Measurements from ENCODE around the gene KRTAP5-5.
"Not testable (repeated sequence)": the region's sequence is repeated elsewhere in the genome, so short reads cannot be mapped to it uniquely, and the experiment has no call there.

KRTAP5-5 gene

GRCh38 chr11:1643146-1643690, 13.6 kb downstream of the KRTAP5-5 start:
- DNase-seq: no peak

GRCh38 chr11:1644601-1645356, 15.2 kb downstream of the KRTAP5-5 start:
- DNase-seq: no peak

- DNase-seq: no peak
These were observed 15.8 kb downstream of the KRTAP5-5 start for GRCh38 chr11:1645357-1645821.

DNA sequence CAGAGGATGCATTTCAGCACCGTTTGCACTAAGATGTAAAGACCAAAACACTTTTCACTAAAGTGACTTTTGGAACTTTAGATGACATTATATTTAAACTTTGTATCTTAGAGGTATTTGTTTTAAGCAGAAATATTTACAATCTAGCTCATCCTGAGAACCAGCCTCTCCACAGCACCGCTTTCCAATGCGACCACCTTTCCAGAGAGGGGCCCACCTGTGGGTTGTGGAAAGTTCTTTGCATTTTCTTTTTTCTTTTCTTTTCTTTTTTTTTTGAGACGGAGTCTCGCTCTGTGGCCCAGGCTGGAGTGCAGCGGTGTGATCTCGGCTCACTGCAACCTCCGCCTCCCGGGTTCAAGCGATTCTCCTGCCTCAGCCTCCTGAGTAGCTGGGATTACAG, 17.0 kb downstream of the KRTAP5-5 start:
- not testable (repeated sequence) for DNase-seq

GRCh38 chr11:1647901-1648652, 18.5 kb downstream of the KRTAP5-5 start:
- DNase-seq: no peak

GRCh38 chr11:1648653-1649420, 19.3 kb downstream of the KRTAP5-5 start:
- DNase-seq: no peak

GRCh38 chr11:1650034-1650917, 20.7 kb downstream of the KRTAP5-5 start:
- DNase-seq: no peak

DNA sequence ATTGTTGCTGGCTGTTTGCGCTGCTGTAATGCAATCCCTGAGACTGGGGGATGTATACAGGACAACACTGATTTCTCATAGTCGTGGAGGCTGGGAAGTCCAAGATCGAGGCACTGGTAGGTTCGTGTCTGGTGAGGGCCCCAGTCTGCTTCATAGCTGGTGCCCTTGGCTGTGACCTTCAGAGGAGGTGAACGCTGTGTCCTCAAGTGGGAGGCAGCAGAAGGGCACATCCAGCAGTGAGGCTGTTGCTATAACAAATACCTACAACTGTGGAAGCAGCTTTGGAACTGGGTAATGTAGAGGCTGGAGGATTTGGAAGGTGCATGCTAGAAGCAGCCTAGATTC, 21.3 kb downstream of the KRTAP5-5 start:
- no peak for DNase-seq

GRCh38 chr11:1651411-1651980, 21.9 kb downstream of the KRTAP5-5 start:
- DNase-seq: no peak

- DNase-seq: no peak
These were observed 22.5 kb downstream of the KRTAP5-5 start for GRCh38 chr11:1652026-1652425.

GRCh38 chr11:1652442-1652770, 22.8 kb downstream of the KRTAP5-5 start:
- DNase-seq: no peak

- no peak for DNase-seq
These were observed 23.4 kb downstream of the KRTAP5-5 start for GRCh38 chr11:1652771-1653540.

DNA sequence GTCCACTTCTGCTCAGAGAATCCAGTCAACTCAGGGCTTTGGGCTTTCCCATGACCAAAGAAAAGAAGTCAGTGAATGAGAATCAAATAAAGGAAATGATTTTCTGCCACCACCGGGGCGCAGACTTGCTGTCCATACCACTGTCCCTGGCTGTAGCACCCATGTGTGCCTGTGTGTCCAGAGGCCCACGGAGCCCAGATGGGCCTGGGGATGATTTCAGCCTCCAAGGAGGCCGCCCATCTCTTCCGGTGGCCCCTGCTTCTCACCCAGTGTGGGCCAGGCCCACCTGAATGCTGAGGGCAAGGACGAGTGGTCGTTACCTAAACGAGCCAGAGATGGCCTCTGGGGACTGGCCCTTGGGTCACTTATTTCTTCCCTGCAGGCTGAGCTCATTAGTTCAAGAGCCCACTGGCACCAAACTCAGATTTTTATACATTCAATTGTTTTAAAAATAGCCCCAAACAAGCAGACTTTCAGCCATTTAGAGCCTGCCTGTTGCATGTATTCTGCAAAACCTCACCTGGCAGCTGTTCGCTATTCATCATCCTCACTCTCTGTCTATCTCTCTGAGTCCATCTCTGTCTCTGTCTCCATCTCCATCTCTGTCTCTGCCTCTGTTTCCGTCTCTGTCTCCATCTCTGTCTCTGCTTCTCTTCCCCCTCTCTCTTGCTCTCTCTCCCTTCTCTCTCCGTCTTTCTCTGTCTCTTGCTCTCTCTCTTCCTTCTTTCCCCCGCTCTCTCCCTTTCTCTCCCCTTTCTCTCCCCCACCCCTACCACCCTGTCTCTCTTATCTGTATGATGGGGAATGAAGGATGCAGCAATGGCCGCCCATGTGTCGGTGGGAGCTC, 24.2 kb downstream of the KRTAP5-5 start:
- DNase-seq: no peak

DNA sequence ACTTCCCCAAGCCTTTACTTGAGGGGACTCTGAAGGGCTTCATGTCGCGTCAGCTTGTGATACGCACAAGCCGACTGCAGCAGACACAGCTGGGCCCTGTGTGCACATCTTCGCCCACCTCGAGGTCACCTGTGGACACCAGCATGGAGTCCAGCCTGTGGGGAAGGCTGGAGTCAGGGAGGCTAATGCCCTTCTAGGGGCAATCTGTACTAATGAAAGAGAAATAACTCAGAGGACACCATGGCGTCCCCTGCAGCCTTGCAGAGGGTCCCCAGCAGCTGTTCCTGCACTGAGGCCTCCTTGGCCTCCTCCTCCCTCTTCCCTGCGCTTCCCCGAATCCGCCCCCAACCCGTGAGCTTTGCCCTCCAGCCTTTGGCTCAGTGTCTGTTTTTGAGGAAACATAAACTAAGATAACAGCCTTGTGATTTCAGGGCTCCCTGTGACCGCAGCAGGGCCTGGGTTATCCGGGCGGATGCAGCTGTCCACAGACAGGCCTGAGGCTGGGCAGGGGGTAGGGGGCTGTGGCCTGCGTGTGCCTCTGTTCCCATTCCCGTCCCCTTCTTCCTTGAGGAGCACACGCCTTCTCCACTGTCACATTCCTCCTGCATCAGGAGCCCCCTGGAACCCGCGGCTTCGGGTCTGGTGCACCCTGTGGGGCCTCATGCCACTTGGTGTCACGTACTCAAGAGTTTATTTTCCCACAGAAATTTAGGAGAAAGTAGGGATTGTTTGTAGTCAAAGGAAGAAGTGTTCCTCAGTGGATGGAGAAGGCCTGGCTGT, 25.0 kb downstream of the KRTAP5-5 start:
- DNase-seq: no peak

- no peak for DNase-seq
These were observed 25.8 kb downstream of the KRTAP5-5 start for GRCh38 chr11:1655168-1656060.

DNA sequence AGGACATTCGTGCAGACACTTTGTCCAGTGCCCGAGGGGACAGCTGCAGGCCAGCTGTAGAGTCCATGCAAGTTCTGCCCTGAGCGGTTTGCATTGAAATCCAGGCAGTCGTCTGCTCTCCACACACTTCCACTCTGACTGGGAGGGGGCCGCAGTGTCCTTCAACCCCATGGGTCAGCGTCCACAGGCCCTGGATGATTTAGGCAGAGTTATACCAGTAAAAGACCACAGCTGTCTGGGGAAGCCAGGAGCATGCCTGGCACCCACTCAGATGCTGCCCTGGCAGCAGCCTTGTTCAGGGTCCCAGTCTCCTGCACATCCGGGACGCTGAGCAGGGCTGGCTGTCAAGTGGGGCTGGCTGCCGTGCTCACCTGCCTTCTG, 26.5 kb downstream of the KRTAP5-5 start:
- no peak for DNase-seq

GRCh38 chr11:1656670-1657069, 27.1 kb downstream of the KRTAP5-5 start:
- DNase-seq: no peak

- no peak for DNase-seq
These were observed 29.9 kb downstream of the KRTAP5-5 start for GRCh38 chr11:1659506-1659905.

Data from NCI-H2171 (cell line).